Regular cardiac myocyte (primary cell): ENCODE results near the gene SEPSECS. TPM values are rescaled to one million over a fixed set of nuclear protein-coding genes. Genes with fewer than 3 reads are reported as not detected.

Source experiments
- total RNA-seq: library from RNA; depleted of rRNA; stranded (reverse); fragments of >200 nt; gene quantifications from 2 replicates; pipeline ENCODE4 v1.2.3, GENCODE V29; 2014

The SEPSECS gene
- 6.7 and 8.5 TPM in 2 replicates for total RNA-seq

DNA sequence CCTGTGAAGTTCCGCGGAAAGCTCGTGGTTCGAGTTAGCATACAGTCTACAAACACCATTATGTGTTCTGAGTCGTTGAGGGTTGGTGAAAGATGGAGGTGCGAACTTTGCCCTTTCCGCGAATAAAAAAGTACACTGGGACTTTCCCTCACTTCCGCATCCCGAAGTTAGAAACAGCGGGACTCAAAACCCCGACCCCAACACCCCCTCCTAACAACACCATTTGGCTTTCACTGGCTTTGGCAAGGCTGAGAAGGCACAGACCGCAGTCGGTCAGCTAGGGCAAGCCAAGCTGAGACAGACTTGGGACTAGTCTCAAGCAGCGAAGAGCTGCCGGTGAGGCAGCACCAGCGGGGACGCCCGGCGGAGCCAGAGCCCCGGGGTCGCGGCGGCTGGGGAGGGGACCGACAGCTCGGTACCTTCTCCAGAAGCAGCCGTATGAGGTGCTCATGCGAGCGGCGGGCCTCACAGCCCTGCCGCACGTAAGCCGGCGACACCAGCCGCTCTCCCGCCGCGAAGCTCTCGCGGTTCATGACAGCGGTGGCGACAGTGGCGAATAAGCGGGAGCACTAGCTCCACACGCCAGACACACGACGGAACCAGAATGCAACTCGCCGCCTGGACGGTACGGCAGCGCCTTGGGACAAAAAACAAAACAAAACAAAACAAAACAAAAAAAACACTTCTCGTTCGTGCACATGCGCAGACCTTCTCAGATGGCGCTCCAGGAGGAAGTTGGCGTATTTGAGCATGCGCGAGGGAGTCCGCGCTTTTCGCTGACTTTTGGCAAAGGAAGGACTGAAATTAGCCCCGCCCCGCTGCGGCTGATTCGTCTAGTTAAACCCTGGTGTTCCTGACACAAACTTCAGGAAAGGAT lies at the start of gene SEPSECS:
SEPSECS (minus strand) TSS at position 613 of the 877 bp plus-strand sequence; CDS start at position 533, 80 bp downstream.

Other genes with a start within 250 kb of the SEPSECS start
- 4.6 and 10.1 TPM in 2 replicates for gene CCDC149, start 247.4 kb downstream of the SEPSECS start, total RNA-seq
- under 0.01 and 0.85 TPM in 2 replicates for gene LGI2, start 129.5 kb downstream of the SEPSECS start, total RNA-seq
- 27.3 and 46.4 TPM in 2 replicates for gene PI4K2B, start 73.6 kb upstream of the SEPSECS start, total RNA-seq
- gene ZCCHC4, start 152.3 kb upstream of the SEPSECS start, total RNA-seq = 16.3 and 24.2 TPM in 2 replicates
- 20.9 and 22.0 TPM in 2 replicates for gene ANAPC4, start 216.8 kb upstream of the SEPSECS start, total RNA-seq